DND-41 (cell line): ENCODE measurements around the gene ARHGAP24.

Experiments
- ATAC-seq: fragments of 200-7000 bp; cut with Tn5 transposase; 3 replicates; pipeline ENCODE4 v1.9.1; 2021; ENCODE audit warnings: low read depth; ENCODE audit not compliant: insufficient read depth
- DNase-seq: peaks from one replicate; pipeline ENCODE4 v3.0.0-alpha.2; 2020
- H2AFZ ChIP-seq: 2 replicates; pipeline ENCODE4 v1.6.0; 2012; ENCODE audit warnings: low read depth, low read length
- H3K27ac ChIP-seq: 2 replicates; pipeline ENCODE4 v1.5.1; 2012; ENCODE audit warnings: low read length, inconsistent platforms
- H3K27me3 ChIP-seq: fragments of 200-600 bp; sonication (generic); 2 replicates; pipeline ENCODE4 v1.6.0; 2012; ENCODE audit warnings: low read length, mild to moderate bottlenecking, inconsistent platforms; ENCODE audit not compliant: insufficient read depth, poor library complexity
- H3K36me3 ChIP-seq: 2 replicates; pipeline ENCODE4 v1.5.1; 2012; ENCODE audit warnings: low read length, inconsistent platforms; ENCODE audit not compliant: insufficient read depth
- H3K4me1 ChIP-seq: 2 replicates; pipeline ENCODE4 v1.5.1; 2012; ENCODE audit warnings: mild to moderate bottlenecking, low read length; ENCODE audit not compliant: insufficient read depth
- H3K4me2 ChIP-seq: 2 replicates; pipeline ENCODE4 v1.6.0; 2012; ENCODE audit warnings: mild to moderate bottlenecking, moderate library complexity, low read length, inconsistent platforms; ENCODE audit not compliant: insufficient read depth
- H3K4me3 ChIP-seq, 2 experiments: fragments of 200-600 bp in 1 of 2; shearing (Covaris generic) in 1 of 2; 2 replicates each; pipeline ENCODE4 v1.5.1; 2012 to 2016; ENCODE audit warnings: inconsistent platforms in 2 of 2, low read length in 2 of 2, mild to moderate bottlenecking in 2 of 2, low read depth in 1 of 2, moderate library complexity in 1 of 2
- H3K79me2 ChIP-seq: 2 replicates; pipeline ENCODE4 v1.6.0; 2012; ENCODE audit warnings: low read length, inconsistent platforms; ENCODE audit not compliant: insufficient read depth
- H3K9ac ChIP-seq: 2 replicates; pipeline ENCODE4 v1.6.0; 2012; ENCODE audit warnings: low read depth, mild to moderate bottlenecking, inconsistent platforms, low read length, moderate library complexity
- H3K9me3 ChIP-seq: 2 replicates; pipeline ENCODE4 v1.5.1; 2012; ENCODE audit warnings: low read length, moderate library complexity, mild to moderate bottlenecking, inconsistent platforms; ENCODE audit not compliant: insufficient read depth, severe bottlenecking
- H4K20me1 ChIP-seq: 2 replicates; pipeline ENCODE4 v1.6.0; 2012; ENCODE audit warnings: low read length; ENCODE audit not compliant: insufficient read depth
- EZH2 ChIP-seq: IDR thresholded peaks from 3 replicates; pipeline ENCODE4 v1.6.1; 2012; ENCODE audit warnings: borderline replicate concordance, low read depth, mild to moderate bottlenecking, moderate library complexity, low read length, inconsistent platforms; ENCODE audit not compliant: severe bottlenecking
- TF ChIP-seq, protein P1 (sequence below): IDR thresholded peaks from 2 replicates; pipeline ENCODE4 v1.5.1; 2012; ENCODE audit warnings: borderline replicate concordance, low read length, moderate library complexity, mild to moderate bottlenecking; ENCODE audit not compliant: poor library complexity, severe bottlenecking; ENCODE audit errors: extremely low read depth

Gene ARHGAP24

DNA sequence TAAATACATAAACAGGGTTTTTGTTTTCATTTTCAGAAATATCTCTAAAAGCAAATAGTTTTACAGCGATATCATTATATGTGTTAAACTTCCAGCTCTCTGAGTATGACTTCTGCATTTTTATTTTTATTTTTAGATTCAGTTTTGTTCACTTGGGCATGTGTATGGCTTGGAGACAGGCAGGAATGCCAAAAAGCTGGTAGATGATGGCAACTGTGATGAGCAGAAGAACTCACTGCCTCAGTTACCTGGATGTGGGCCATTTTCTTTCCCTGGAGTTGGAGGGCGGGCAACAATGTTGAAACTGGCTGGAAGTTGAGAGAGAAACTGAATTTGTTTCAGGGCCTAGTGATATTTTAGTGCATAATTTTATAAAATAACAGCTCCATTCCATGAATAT is 266.4 kb downstream of the ARHGAP24 start:
- ATAC-seq (no peak), DNase-seq (no peak)
- H4K20me1 ChIP-seq, result no peaks in the 10 kb centered on the region
- no peak overlapping the region for H3K4me3 ChIP-seq
- H2AFZ ChIP-seq, result no peak overlapping the region
- no peak overlapping the region for H3K4me2 ChIP-seq
- H3K79me2 ChIP-seq, result no peaks in the 10 kb centered on the region
- no peak for TF ChIP-seq EZH2
- TF ChIP-seq, protein P1, sequence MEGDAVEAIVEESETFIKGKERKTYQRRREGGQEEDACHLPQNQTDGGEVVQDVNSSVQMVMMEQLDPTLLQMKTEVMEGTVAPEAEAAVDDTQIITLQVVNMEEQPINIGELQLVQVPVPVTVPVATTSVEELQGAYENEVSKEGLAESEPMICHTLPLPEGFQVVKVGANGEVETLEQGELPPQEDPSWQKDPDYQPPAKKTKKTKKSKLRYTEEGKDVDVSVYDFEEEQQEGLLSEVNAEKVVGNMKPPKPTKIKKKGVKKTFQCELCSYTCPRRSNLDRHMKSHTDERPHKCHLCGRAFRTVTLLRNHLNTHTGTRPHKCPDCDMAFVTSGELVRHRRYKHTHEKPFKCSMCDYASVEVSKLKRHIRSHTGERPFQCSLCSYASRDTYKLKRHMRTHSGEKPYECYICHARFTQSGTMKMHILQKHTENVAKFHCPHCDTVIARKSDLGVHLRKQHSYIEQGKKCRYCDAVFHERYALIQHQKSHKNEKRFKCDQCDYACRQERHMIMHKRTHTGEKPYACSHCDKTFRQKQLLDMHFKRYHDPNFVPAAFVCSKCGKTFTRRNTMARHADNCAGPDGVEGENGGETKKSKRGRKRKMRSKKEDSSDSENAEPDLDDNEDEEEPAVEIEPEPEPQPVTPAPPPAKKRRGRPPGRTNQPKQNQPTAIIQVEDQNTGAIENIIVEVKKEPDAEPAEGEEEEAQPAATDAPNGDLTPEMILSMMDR, result no peak
- H3K27me3 ChIP-seq, result peaks cover 4% of the 10 kb centered on the region
- H3K36me3 ChIP-seq, result no peaks in the 10 kb centered on the region
- H3K4me1 ChIP-seq, result no peaks in the 10 kb centered on the region
- no peak overlapping the region for H3K27ac ChIP-seq
- H3K9ac ChIP-seq, result no peak overlapping the region
- no peaks in the 10 kb centered on the region for H3K9me3 ChIP-seq

DNA sequence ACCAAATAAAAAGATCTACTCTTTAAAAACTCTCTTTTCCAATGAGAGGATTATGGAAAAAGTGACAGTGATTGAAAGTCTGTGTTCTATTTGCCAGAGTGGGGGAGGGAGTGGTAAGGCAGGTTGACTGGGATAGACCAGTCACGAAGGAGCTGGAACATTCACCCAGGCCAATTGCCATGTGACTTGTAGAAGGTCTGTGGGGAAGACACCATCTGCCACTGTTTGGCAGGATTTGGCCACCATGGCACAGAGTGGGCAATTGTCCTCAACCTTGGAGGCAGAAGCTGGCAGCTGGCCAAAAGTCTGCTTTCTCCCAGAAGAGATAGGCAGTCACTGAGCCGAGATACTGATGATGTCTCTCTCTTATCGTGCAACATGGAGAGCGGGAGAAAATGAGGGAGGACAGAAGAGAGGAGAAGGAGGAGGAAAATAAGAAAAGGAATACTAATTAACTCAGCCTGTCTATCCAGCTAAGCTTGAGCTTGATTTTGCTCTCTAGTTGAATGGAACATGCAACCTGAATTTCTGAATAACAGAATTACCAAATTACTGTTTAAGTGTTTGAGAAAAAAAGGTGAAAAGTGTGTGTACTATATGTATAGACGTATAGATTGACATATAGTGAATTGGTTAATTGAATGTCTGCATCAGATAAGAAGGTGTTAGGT is 267.1 kb downstream of the ARHGAP24 start:
- no peaks in the 10 kb centered on the region for H4K20me1 ChIP-seq
- TF ChIP-seq EZH2, result no peak
- TF ChIP-seq, protein P1, result no peak
- no peaks in the 10 kb centered on the region for H3K36me3 ChIP-seq
- H3K27ac ChIP-seq, result no peak overlapping the region
- ATAC-seq (no peak), DNase-seq (no peak)
- H3K4me3 ChIP-seq, result no peak overlapping the region
- H3K9me3 ChIP-seq, result no peaks in the 10 kb centered on the region
- no peak overlapping the region for H2AFZ ChIP-seq
- no peak overlapping the region for H3K4me2 ChIP-seq
- no peaks in the 10 kb centered on the region for H3K79me2 ChIP-seq
- no peak overlapping the region for H3K9ac ChIP-seq
- peaks cover 4% of the 10 kb centered on the region for H3K27me3 ChIP-seq
- no peaks in the 10 kb centered on the region for H3K4me1 ChIP-seq

DNA sequence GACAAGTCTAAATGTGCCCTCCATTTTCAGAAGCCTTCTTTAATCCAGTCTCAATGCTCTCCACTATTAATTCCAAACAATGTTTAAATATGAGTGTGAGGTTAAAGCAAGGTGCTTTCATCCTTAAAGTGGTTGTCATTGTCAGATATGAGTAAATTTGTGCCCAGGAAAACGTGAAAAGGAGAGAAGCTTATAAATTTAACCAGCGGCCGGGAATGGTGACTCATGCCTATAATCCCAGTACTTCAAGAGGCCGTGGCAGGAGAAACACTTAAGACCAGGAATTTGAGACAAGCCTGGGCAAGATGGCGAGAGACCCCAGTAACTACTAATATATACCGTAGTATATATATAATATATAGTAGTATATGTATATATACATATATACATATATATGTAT is 270.0 kb downstream of the ARHGAP24 start:
- H3K4me3 ChIP-seq, result no peak overlapping the region
- DNase-seq, result no peak
- H3K27ac ChIP-seq, result no peak overlapping the region
- no peak overlapping the region for H3K9ac ChIP-seq
- no peaks in the 10 kb centered on the region for H3K4me1 ChIP-seq
- no peak overlapping the region for H3K4me2 ChIP-seq
- peaks cover 4% of the 10 kb centered on the region for H3K27me3 ChIP-seq
- no peaks in the 10 kb centered on the region for H4K20me1 ChIP-seq
- no peak overlapping the region for H2AFZ ChIP-seq
- ATAC-seq, result no peak
- no peaks in the 10 kb centered on the region for H3K79me2 ChIP-seq
- TF ChIP-seq, protein P1, result no peak
- TF ChIP-seq EZH2, result no peak
- H3K36me3 ChIP-seq, result no peaks in the 10 kb centered on the region
- H3K9me3 ChIP-seq, result no peaks in the 10 kb centered on the region
